Lower leg skin (tissue), 3 donors: ENCODE results near the gene CYB5RL.

Source experiments
- CTCF ChIP-seq, 3 donors: fragments of 450-650 bp; IDR thresholded peaks; one replicate each; pipeline ENCODE4 v1.5.1; 2016; ENCODE audit warnings: antibody characterized with exemption in 3 of 3, mild to moderate bottlenecking in 3 of 3, moderate library complexity in 2 of 3
- POLR2A ChIP-seq, 2 donors: fragments of 450-650 bp; IDR thresholded peaks; one replicate each; pipeline ENCODE4 v1.6.1; 2016 to 2017; ENCODE audit warnings: antibody characterized with exemption in 2 of 2, mild to moderate bottlenecking in 1 of 2, moderate library complexity in 1 of 2

- TF ChIP-seq CTCF (IDR thresholded peaks at IDR 0.05) (no peak), POLR2A (IDR thresholded peaks at IDR 0.05) (no peak)
Observed at GRCh38 chr1:54227091-54227602, 27.3 kb upstream of the CYB5RL start.
